Measurements from ENCODE around the gene CCDC12.

CCDC12 gene

GRCh38 chr3:46954178-46954577 is 22.4 kb downstream of the CCDC12 start:
- TF ChIP-seq, protein P1, sequence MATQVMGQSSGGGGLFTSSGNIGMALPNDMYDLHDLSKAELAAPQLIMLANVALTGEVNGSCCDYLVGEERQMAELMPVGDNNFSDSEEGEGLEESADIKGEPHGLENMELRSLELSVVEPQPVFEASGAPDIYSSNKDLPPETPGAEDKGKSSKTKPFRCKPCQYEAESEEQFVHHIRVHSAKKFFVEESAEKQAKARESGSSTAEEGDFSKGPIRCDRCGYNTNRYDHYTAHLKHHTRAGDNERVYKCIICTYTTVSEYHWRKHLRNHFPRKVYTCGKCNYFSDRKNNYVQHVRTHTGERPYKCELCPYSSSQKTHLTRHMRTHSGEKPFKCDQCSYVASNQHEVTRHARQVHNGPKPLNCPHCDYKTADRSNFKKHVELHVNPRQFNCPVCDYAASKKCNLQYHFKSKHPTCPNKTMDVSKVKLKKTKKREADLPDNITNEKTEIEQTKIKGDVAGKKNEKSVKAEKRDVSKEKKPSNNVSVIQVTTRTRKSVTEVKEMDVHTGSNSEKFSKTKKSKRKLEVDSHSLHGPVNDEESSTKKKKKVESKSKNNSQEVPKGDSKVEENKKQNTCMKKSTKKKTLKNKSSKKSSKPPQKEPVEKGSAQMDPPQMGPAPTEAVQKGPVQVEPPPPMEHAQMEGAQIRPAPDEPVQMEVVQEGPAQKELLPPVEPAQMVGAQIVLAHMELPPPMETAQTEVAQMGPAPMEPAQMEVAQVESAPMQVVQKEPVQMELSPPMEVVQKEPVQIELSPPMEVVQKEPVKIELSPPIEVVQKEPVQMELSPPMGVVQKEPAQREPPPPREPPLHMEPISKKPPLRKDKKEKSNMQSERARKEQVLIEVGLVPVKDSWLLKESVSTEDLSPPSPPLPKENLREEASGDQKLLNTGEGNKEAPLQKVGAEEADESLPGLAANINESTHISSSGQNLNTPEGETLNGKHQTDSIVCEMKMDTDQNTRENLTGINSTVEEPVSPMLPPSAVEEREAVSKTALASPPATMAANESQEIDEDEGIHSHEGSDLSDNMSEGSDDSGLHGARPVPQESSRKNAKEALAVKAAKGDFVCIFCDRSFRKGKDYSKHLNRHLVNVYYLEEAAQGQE (IDR thresholded peaks at IDR 0.05; ENCODE audit: low read depth), result no peak
- TF ChIP-seq RAD21 (IDR thresholded peaks at IDR 0.05; ENCODE audit: low read depth), result no peak
- no peak for TF ChIP-seq YY1 (IDR thresholded peaks at IDR 0.05; ENCODE audit: low read depth)
- no peak for TF ChIP-seq EGR1 (IDR thresholded peaks at IDR 0.05)
- no peak for TF ChIP-seq NFIC (IDR thresholded peaks at IDR 0.05)
- no peak for TF ChIP-seq CEBPB (IDR thresholded peaks at IDR 0.05)
- no peak for TF ChIP-seq TAF1 (IDR thresholded peaks at IDR 0.05; ENCODE audit: low read depth)
- TF ChIP-seq FOXM1 (IDR thresholded peaks at IDR 0.05; ENCODE audit: borderline replicate concordance, low read depth), result no peak
- TF ChIP-seq ZBTB7A (IDR thresholded peaks at IDR 0.05; ENCODE audit: low read depth), result no peak
- no peak for TF ChIP-seq TEAD4 (IDR thresholded peaks at IDR 0.05)
- TF ChIP-seq CREB1 (IDR thresholded peaks at IDR 0.05; ENCODE audit: low read depth), result no peak

DNA sequence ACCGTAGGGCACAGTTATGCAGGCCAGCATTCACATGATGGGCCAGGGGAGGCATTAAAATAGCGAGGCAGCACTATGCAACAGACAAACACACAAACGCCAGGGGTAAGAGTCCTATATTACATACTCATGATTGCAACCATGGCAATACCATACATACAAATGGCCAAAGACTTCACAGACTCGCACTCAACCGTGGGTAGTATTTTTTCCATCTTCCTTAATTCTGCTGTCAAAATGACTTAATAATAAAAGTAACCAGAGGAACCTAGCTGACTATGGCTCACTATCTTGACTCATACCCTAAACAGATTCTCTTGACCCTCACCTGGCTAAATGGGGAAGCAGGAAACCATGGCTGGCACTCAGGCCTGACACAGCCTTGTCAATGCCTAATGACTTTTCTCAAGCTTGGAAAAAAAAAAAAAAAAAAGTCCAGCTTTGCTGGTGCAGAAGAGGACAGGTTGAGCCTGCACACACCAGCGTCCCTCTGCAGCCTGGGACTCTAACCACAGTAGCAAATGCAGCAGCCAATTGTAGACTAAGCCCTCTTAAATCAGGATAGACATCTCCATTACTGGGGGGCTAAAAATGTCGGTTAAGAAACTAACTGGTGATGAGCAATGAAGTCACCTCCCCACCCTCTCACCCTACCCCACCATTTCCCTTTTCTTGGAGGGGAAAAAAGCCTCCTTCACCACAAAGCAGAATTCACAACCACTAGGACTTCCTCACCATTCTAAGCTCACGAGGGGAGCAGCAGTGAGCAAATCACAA is 23.1 kb downstream of the CCDC12 start:
- no peak for TF ChIP-seq TCF12 (IDR thresholded peaks at IDR 0.05; ENCODE audit: low read depth)
- no peak for TF ChIP-seq CEBPB (IDR thresholded peaks at IDR 0.05)
- no peak for TF ChIP-seq CREB1 (IDR thresholded peaks at IDR 0.05; ENCODE audit: low read depth)
- TF ChIP-seq FOXM1 (IDR thresholded peaks at IDR 0.05; ENCODE audit: borderline replicate concordance, low read depth), result no peak
- no peak for TF ChIP-seq YY1 (IDR thresholded peaks at IDR 0.05; ENCODE audit: low read depth)

- no peak for TF ChIP-seq ZBTB7A (IDR thresholded peaks at IDR 0.05; ENCODE audit: low read depth)
- TF ChIP-seq, protein P2, sequence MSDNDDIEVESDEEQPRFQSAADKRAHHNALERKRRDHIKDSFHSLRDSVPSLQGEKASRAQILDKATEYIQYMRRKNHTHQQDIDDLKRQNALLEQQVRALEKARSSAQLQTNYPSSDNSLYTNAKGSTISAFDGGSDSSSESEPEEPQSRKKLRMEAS (IDR thresholded peaks at IDR 0.05), result no peak
- TF ChIP-seq CREB1 (IDR thresholded peaks at IDR 0.05; ENCODE audit: low read depth), result no peak
Observed at GRCh38 chr3:46952813-46953212, 23.7 kb downstream of the CCDC12 start.

DNA sequence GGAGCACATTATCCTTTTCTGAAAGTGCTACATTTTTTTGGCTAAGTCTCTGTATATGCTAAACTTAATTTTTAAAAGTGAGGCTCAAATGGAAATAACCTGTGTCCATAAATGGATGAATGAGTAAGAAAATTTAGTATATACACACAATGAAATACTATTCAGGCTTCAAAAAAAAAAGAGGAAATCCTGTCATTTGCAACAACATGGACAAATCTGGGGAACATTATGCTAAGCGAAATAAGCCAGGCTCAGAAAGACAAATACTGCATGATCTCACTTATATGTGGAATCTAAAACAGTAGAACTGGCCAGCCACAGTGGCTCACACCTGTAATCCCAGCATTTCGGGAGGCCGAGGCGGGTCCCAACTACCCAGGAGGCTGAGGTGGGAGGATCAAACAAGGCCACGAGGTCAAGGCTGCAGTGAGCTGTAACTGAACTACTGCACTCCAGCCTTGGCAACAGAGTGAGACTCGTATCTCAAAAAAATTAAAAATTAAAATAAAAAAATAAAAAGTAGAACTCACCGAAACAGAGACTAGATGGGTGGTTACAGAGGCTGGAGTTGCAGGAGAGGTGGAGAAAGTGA is 25.8 kb downstream of the CCDC12 start:
- TF ChIP-seq, protein P1 (IDR thresholded peaks at IDR 0.05; ENCODE audit: low read depth), result no peak

- TF ChIP-seq TAF1 (IDR thresholded peaks at IDR 0.05; ENCODE audit: low read depth), result no peak
- no peak for TF ChIP-seq EP300 (IDR thresholded peaks at IDR 0.05; ENCODE audit: borderline replicate concordance)
- no peak for TF ChIP-seq EGR1 (IDR thresholded peaks at IDR 0.05)
Observed at GRCh38 chr3:46950177-46950576, 26.4 kb downstream of the CCDC12 start.

DNA sequence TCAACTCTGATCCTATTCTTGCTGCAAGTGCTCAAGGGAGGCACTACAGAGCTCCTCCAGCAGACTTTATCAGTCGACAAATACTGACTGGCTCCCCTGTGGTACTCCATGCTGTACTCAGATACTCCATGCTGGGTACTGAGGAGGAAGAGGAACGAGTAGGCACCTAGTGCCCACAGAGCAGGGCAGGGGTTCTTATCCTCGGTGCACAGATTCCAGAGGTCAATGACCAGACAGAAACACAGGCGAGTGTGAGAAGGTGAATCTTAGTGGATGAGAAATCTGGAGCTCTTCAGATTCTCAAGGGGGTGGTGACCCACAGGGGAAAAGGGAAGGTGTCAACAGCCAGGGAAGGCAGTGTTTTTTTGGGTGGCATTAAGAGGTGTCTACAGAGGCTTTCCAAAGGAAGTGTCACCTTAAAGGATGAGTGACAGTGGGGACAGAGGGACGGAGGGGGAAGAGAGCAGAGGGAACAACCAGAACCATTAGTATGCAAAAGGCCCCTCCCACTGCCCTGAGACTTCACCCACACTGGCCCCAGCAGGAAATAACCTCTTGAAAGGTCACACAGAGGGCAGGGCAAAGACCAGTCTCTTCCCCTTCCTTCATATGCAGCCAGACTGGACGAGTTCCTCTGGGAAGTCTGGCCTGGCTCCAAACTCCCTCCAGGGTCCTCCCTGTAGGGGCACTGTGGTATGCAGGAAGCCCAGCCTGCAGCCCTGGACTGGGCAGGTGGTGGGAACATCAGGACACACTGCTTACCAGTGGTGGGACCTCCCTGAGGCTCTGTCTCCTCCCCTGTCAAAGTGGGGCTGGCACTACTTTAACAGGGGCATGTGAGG is 27.5 kb downstream of the CCDC12 start:
- TF ChIP-seq, protein P2 (IDR thresholded peaks at IDR 0.05), result no peak
- no peak for TF ChIP-seq EGR1 (IDR thresholded peaks at IDR 0.05)
- peak; percentile 62 for TF ChIP-seq NFIC (IDR thresholded peaks at IDR 0.05)
- no peak for TF ChIP-seq USF1 (IDR thresholded peaks at IDR 0.05)
- no peak; the same call in 1 of the 2 replicates for TF ChIP-seq TCF12 (IDR thresholded peaks at IDR 0.05; ENCODE audit: low read depth)
- TF ChIP-seq FOXM1 (IDR thresholded peaks at IDR 0.05; ENCODE audit: borderline replicate concordance, low read depth), result no peak
- TF ChIP-seq TEAD4 (IDR thresholded peaks at IDR 0.05), result peak; percentile 30
- TF ChIP-seq EP300 (IDR thresholded peaks at IDR 0.05; ENCODE audit: borderline replicate concordance), result peak; percentile 40; the same call in 1 of the 2 replicates
- TF ChIP-seq ZBTB7A (IDR thresholded peaks at IDR 0.05; ENCODE audit: low read depth), result peak; percentile 64; the same call in 1 of the 2 replicates
- no peak for TF ChIP-seq RAD21 (IDR thresholded peaks at IDR 0.05; ENCODE audit: low read depth)
- TF ChIP-seq, protein P1 (IDR thresholded peaks at IDR 0.05; ENCODE audit: low read depth), result no peak
